Activated CD4-positive, alpha-beta T cell treated with anti-CD3 and anti-CD28 coated beads, Interleukin-2, amount 50 U/mL, for 1 hour (primary cell): ENCODE data around the gene DNAH14.
"Not testable (repeated sequence)": the region's sequence is repeated elsewhere in the genome, so short reads cannot be mapped to it uniquely, and the experiment has no call there.

ENCODE experiments used
- DNase-seq: peaks from one replicate; pipeline ENCODE4 v3.0.0-alpha.2; 2020

The DNAH14 gene

GRCh38 chr1:225159793-225160192, 230.3 kb downstream of the DNAH14 start:
- no peak for DNase-seq

- DNase-seq, result not testable (repeated sequence)
Observed at GRCh38 chr1:225177409-225177808, 247.9 kb downstream of the DNAH14 start.

- DNase-seq, result no peak
Observed at GRCh38 chr1:225179686-225180085, 250.2 kb downstream of the DNAH14 start.

GRCh38 chr1:225182716-225183115, 253.2 kb downstream of the DNAH14 start:
- DNase-seq, result no peak

- DNase-seq, result no peak
Observed at GRCh38 chr1:225191199-225191753, 261.8 kb downstream of the DNAH14 start.

GRCh38 chr1:225201447-225201846, 272.0 kb downstream of the DNAH14 start:
- no peak for DNase-seq

- DNase-seq, result no peak
Observed at GRCh38 chr1:225207791-225208190, 278.3 kb downstream of the DNAH14 start.

GRCh38 chr1:225209153-225209552, 279.7 kb downstream of the DNAH14 start:
- DNase-seq, result no peak

GRCh38 chr1:225210180-225210579, 280.7 kb downstream of the DNAH14 start:
- not testable (repeated sequence) for DNase-seq

- DNase-seq, result not testable (repeated sequence)
Observed at GRCh38 chr1:225211694-225212442, 282.4 kb downstream of the DNAH14 start.

GRCh38 chr1:225224287-225224686, 294.8 kb downstream of the DNAH14 start:
- no peak for DNase-seq

GRCh38 chr1:225225681-225226080, 296.2 kb downstream of the DNAH14 start:
- DNase-seq, result no peak

GRCh38 chr1:225228871-225229303, 299.4 kb downstream of the DNAH14 start:
- no peak for DNase-seq

GRCh38 chr1:225229429-225229828, 300.0 kb downstream of the DNAH14 start:
- not testable (repeated sequence) for DNase-seq

- DNase-seq, result no peak
Observed at GRCh38 chr1:225230483-225230882, 301.0 kb downstream of the DNAH14 start.

GRCh38 chr1:225232930-225233329, 303.5 kb downstream of the DNAH14 start:
- not testable (repeated sequence) for DNase-seq

GRCh38 chr1:225242611-225243010, 313.1 kb downstream of the DNAH14 start:
- DNase-seq, result no peak

- no peak for DNase-seq
Observed at GRCh38 chr1:225250432-225250831, 321.0 kb downstream of the DNAH14 start.

GRCh38 chr1:225253173-225253572, 323.7 kb downstream of the DNAH14 start:
- DNase-seq, result no peak

GRCh38 chr1:225253784-225254183, 324.3 kb downstream of the DNAH14 start:
- DNase-seq, result no peak

- no peak for DNase-seq
Observed at GRCh38 chr1:225254676-225255075, 325.2 kb downstream of the DNAH14 start.

- no peak for DNase-seq
Observed at GRCh38 chr1:225257081-225257480, 327.6 kb downstream of the DNAH14 start.

GRCh38 chr1:225258811-225259210, 329.3 kb downstream of the DNAH14 start:
- no peak for DNase-seq

- no peak for DNase-seq
Observed at GRCh38 chr1:225259542-225259941, 330.1 kb downstream of the DNAH14 start.

GRCh38 chr1:225260319-225260718, 330.8 kb downstream of the DNAH14 start:
- DNase-seq, result no peak
